RWPE1 (cell line): Measurements from ENCODE around the gene FPGS.
"Not testable (repeated sequence)": the region's sequence is repeated elsewhere in the genome, so short reads cannot be mapped to it uniquely, and the experiment has no call there.

Source experiments
- CTCF ChIA-PET: fragments of 350-600 bp; sonication (Branson Sonifier 250); formaldehyde crosslinking; extraction: SDS; loops from one replicate; lab custom pipeline; 2021; lab: Yijun Ruan, JAX
- POLR2A ChIA-PET: fragments of 400-600 bp; formaldehyde crosslinking; extraction: SDS; loops from one replicate; lab custom pipeline; 2020; ENCODE audit warnings: antibody characterized with exemption; ENCODE audit not compliant: low non-redundant PET; lab: Yijun Ruan, JAX
- DNase-seq: peaks from one replicate; pipeline ENCODE4 v3.0.0; 2012; ENCODE audit warnings: low spot score
- H3K27ac ChIP-seq: fragments of 450-650 bp; 2 replicates; pipeline ENCODE4 v1.5.1; 2017
- TF ChIP-seq, protein P1 (sequence below): fragments of 450-650 bp; conservative IDR thresholded peaks from 2 replicates; pipeline ENCODE4 v1.5.1; 2017; ENCODE audit warnings: low read depth, mild to moderate bottlenecking

FPGS gene

DNA sequence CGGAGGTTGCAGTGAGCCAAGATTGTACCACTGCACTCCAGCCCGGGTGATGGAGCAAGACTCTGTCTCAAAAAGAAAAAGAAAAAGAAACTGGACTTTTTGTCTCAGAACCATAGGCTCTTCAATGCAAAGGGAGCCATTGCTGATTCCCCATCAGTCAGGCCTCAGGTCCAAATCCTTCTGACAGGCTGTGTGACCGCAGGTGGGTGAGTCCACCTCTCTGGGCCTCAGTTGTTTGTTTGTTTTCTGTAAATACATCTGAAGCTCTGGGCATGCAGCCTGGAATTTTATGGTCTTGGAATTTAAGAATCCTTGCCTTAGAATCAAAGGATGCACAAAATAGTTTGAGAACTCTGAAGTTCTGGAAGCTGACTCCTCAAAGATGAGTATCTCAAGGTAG, 46.4 kb upstream of the FPGS start:
- POLR2A ChIA-PET, result no interaction called here
- no peak for DNase-seq
- no peak overlapping the region for H3K27ac ChIP-seq
- TF ChIP-seq, protein P1, sequence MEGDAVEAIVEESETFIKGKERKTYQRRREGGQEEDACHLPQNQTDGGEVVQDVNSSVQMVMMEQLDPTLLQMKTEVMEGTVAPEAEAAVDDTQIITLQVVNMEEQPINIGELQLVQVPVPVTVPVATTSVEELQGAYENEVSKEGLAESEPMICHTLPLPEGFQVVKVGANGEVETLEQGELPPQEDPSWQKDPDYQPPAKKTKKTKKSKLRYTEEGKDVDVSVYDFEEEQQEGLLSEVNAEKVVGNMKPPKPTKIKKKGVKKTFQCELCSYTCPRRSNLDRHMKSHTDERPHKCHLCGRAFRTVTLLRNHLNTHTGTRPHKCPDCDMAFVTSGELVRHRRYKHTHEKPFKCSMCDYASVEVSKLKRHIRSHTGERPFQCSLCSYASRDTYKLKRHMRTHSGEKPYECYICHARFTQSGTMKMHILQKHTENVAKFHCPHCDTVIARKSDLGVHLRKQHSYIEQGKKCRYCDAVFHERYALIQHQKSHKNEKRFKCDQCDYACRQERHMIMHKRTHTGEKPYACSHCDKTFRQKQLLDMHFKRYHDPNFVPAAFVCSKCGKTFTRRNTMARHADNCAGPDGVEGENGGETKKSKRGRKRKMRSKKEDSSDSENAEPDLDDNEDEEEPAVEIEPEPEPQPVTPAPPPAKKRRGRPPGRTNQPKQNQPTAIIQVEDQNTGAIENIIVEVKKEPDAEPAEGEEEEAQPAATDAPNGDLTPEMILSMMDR, result no peak
- CTCF ChIA-PET, result interaction anchor here (0.5 to 0.6 kb wide), 2 partner anchors 21 to 324 kb away, joined by 3 read pairs; partner anchors contain the start of gene TOR2A

DNA sequence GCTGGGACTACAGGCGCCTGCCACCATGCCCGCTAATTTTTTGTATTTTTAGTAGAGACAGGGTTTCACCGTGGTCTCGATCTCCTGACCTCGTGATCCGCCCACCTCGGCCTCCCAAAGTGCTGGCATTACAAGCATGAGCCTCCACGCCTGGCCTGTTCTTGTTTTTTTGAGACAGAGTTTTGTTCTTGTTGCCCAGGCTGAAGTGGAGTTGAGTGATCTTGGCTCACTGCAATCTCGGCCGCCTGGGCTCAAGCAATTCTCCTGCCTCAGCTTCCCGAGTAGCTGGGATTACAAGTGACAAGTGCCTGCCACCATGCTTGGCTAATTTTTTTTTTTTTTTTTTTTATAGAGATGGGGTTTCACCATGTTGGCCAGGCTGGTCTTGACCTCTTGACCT, 45.9 kb upstream of the FPGS start:
- DNase-seq, H3K27ac ChIP-seq: not testable (repeated sequence)
- CTCF ChIA-PET, result interaction anchor here (0.6 kb wide), 1 partner anchor 22 kb away, joined by 3 read pairs; the partner anchor contains the start of gene TOR2A
- POLR2A ChIA-PET, result interaction anchor here (0.6 kb wide), 1 partner anchor 178 kb away, joined by 4 read pairs; no protein-coding TSS in a partner anchor

DNA sequence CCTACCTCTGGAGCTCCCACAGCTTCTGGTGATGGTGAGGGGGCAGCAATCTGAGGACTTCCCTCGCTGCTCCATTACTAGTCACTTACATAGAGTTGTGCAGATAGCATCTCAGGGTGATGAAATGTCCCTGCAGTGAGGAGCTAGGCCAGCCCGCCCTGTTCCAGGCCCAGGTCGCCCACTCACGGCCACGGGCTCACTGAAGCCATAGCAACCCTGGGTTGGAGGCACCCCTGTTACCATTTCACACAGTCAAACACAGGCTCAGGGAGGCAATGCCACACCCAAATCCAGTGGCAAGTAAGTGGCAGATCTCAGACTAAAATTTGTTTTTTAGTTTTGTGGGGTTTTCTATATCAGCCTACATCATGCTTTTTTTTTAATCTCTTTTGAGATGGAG, 43.8 kb upstream of the FPGS start:
- CTCF ChIA-PET, result no interaction called here
- no peak overlapping the region for H3K27ac ChIP-seq
- TF ChIP-seq, protein P1, result no peak
- DNase-seq, result no peak
- POLR2A ChIA-PET, result no interaction called here

DNA sequence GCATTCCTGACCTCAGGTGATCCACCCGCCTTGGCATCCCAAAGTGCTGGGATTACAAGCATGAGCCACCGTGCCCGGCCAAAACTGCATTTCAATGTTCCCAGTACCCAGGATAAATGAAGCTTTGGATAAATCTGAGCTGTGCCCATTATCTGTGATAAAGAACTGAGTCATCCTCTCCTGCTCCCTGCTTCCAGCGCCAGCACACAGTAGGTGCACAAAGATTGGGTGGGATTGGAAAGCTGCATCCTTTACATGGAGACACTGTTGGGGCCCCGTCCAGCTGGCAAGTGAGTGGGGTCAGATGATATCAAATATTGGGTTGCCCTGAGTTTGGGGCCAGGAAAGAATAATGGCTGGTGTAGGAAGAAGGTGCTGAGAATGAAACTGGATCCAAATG, 41.6 kb upstream of the FPGS start:
- TF ChIP-seq, protein P1, result no peak
- DNase-seq, result no peak
- no peak overlapping the region for H3K27ac ChIP-seq
- CTCF ChIA-PET, result interaction anchor here (0.6 kb wide), 1 partner anchor 167 kb away, joined by 4 read pairs; no protein-coding TSS in a partner anchor
- POLR2A ChIA-PET, result no interaction called here

DNA sequence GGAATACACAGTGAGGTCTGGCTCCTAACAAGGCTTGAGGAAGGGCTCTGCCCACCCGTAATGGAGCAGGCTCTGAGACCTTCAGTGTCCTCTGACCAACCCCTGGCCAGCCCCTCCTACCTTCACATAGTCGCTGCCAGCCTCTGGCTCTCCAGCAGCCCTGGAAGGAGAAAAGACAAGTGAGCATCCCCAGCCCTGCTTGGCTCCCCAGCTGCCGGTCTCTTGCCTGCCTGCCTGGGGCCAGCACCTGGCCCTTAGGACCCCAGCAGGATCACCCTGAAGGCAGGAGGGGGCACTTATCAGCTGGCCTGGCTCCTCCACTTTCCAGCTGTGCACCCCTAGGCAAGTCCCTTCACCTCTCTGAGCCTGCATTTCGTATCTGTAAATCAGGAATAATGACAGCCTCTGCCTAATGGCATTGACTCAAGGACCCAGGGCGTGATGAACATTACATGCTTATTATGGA, 41.2 kb upstream of the FPGS start:
- POLR2A ChIA-PET, result no interaction called here
- H3K27ac ChIP-seq, result no peak overlapping the region
- CTCF ChIA-PET, result interaction anchor here (0.6 kb wide), 1 partner anchor 27 kb away, joined by 3 read pairs; no protein-coding TSS in a partner anchor
- DNase-seq, result no peak
- TF ChIP-seq, protein P1, result no peak

DNA sequence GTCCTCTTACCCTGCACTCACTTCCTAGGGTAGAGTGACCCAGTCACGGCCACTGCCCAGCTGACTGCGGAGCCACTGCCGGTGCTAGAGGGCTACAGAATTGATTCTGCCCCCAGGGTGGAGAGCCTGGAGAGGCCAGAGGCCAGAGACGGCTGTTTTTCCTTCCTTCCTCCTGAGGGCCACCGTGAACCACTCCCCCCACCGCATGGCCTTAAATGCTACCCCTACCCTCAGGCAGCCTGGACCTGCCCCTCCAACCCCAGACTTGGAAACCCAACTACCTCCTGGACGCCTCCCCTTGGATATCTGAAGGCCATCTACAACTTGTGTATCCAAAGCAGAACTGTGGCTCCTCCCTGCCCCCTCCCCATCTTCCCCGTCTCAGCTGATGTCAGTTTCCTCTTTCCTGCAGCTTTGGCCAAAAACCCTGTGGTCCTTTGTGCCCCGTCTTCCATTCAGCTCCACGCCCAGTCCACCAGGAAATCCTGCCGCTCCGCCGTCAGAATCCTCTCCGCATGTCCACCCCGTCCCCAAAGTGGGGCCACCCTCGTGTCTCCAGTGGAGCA, 40.5 kb upstream of the FPGS start:
- no peak overlapping the region for H3K27ac ChIP-seq
- POLR2A ChIA-PET, result no interaction called here
- CTCF ChIA-PET, result interaction anchor here (0.6 kb wide), 1 partner anchor 27 kb away, joined by 3 read pairs; no protein-coding TSS in a partner anchor
- no peak for DNase-seq
- TF ChIP-seq, protein P1, result no peak

DNA sequence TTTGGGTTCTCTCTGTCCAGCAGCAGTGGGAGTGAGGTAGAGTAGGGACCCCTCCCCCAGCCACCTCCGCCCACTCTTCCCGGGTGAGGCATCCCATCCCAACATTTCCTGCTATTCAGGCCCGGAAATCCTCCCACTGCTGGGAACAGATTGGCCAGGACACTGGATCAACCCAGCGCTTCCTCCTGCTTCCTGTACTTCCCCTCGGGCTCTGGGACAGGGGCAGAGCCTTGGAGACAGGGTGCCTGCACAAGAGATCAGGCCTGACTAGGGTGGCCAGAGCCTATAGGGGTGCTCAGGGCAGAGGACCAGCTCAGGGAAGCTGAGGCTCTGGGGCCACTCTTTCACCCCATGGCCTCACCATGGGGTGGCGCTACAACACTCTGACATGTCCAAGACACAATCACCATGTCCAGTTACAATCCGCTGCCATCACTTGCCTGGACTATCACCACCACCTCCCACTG, 38.7 kb upstream of the FPGS start:
- ChIA-PET POLR2A (no interaction called here), CTCF (interaction anchor here (0.6 kb wide), 1 partner anchor 33 kb away, joined by 3 read pairs; no protein-coding TSS in a partner anchor)
- TF ChIP-seq, protein P1, result no peak; the same call in 1 of the 2 replicates
- DNase-seq, result no peak
- H3K27ac ChIP-seq, result no peak overlapping the region
